Erythroblast (primary cell): ENCODE data around the gene SUMO4.

ENCODE experiments used
- DNase-seq, 2 experiments: peaks; one replicate each; lab custom pipeline; 2025; lab: John Stamatoyannopoulos, UW
- GATA1 ChIP-seq: IDR thresholded peaks from 2 replicates; pipeline ENCODE4 v1.6.1; 2011; ENCODE audit warnings: low read depth, mild to moderate bottlenecking, control low read depth, low read length, moderate library complexity
- POLR2A ChIP-seq: IDR thresholded peaks from 2 replicates; pipeline ENCODE4 v1.6.1; 2011; ENCODE audit warnings: mild to moderate bottlenecking, low read length

The SUMO4 gene

DNA sequence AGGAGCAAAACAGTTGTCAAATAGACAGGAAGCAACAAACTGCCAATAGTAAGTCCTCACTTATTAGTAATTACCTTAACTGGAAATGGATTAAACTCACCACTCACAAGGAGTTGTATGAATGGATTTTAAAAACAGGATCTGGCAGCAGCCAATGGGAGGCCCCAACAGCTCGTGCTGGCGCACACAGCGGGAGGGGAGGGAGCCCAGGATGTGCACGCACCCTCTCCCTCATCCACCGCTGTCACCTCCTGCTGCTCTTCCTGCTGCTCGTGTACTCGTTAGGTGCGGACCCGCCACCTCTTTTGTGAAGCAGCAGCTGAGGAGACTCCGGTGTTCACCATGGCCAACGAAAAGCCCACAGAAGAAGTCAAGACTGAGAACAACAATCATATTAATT, at the start of gene SUMO4:
Gene SUMO4, plus strand, starts transcription at position 213 of the 400 bp plus-strand sequence. Its CDS starts 130 bp downstream, at position 343.
- DNase-seq, result no peak
- no peak for TF ChIP-seq POLR2A
- TF ChIP-seq GATA1, result no peak

DNA sequence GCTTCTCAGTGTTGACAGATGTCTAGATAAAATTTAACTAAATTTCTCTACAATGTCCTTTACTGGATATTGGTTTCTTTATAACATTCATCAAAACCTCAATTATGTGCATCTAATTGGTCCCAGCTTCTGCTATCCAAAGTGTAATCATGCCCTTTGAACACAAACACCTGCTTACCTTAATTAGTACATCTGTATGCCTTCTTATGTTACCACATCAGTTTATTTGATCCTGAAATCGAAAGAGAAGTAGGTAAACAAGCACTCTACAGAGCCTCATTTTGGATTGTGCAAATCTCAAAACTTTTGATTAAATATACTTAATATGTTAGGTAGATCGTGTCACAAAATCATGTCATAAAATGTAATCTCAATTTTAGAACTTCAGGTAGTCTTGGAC, 46.1 kb upstream of the SUMO4 start:
- DNase-seq, result no peak
- TF ChIP-seq GATA1 (no peak), POLR2A (no peak)

DNA sequence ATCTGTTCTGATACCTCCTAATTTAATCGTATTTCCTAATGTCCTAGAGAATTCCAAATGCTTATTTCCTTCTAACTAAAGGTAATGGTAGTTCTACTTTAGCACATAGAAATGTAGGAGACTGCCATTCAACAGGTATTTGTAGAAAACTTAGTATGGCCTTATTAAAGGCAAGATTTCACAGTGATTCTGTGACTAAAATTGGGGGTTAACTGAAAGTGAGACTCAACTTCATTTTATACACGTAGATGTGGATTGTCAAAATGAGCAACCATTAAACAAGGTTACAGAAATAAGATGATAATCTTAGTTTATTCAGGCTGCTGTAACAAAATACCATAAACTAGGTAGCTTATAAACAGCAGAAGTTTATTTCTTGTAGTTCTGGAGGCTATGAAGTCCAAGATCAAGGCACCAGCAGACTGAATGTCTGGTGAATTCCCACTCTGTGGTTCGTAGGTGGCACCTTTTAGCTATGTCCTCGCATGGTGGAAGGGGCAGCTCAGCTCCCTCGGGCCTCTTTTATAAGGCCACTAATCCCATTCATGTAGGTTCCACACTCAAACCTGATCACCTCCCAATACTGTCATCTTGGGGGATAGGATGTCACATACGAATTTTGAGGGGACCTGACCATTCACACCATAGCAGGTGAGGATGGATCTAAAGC, 43.8 kb upstream of the SUMO4 start:
- DNase-seq, result no peak
- no peak for TF ChIP-seq GATA1
- no peak for TF ChIP-seq POLR2A

- TF ChIP-seq GATA1, result no peak
- TF ChIP-seq POLR2A, result no peak
- peak; percentile 52 for DNase-seq
These were observed 42.1 kb upstream of the SUMO4 start for GRCh38 chr6:149357726-149358538.

DNA sequence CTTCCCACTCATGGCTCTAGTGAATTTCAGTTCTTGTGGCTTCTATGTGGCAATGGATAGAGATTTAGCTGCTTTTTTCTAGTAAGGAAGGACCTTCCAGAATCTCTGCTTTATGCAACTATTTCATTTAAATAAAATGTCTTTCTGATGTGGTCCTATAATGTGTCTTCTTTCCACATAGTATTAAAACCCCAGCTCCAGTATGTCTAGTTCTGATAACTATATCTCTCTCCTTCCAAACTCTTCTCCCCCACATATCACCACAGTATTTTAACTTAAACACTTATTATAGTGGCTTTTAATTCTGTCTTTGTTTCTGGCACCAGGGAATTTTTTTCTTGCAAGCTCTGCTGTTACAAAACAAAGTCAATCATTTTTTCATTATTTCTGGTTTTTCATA, 40.6 kb upstream of the SUMO4 start:
- TF ChIP-seq GATA1 (no peak), POLR2A (no peak)

DNA sequence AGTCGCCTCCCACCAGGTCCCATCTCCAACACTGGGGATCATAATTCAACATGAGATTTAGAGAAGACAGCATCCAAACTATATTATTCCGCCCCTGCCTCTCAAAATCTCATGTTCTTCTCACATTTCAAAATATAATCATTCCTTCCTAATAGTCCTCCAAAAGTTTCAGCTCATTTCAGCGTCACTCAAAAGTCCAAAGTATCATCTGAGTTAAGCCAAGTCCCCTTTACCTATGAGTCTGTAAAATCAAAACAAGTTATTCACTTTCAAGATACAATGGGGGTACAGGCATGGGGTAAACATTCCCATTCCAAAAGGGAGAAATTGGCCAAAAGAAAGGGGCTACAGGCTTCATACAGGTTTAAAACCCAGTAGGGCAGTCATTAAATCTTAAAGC, 39.5 kb upstream of the SUMO4 start:
- DNase-seq, result no peak
- no peak for TF ChIP-seq GATA1
- no peak for TF ChIP-seq POLR2A

More for the DNA sequence above, 40.6 kb upstream of the SUMO4 start:
- peak; percentile 13 to 20 for DNase-seq

- TF ChIP-seq GATA1 (no peak), POLR2A (no peak)
- no peak for DNase-seq
These were observed 37.8 kb upstream of the SUMO4 start for GRCh38 chr6:149362289-149362688.

DNA sequence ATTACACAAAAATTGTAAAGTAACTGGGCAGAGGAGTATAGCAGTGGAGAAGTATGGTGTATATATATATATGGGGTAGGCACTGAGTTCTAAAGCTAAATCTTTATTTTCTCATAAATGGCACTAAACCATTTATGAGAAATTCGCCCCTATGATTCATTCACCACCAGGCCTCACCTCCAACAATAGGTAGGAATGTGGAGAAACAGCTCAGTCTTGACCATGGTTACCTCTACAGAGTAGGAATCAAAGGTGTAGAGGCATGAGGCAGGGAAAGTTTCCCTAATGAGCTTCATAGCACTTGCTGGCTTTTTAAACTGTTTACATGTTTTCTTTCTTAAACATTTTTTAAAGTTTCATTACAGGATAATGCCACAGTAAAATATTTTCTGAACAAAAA, 36.9 kb upstream of the SUMO4 start:
- DNase-seq, result no peak
- TF ChIP-seq GATA1 (no peak), POLR2A (no peak)

- TF ChIP-seq POLR2A (no peak), GATA1 (peak; percentile 25)
These were observed 35.5 kb upstream of the SUMO4 start for GRCh38 chr6:149364557-149364956.

DNA sequence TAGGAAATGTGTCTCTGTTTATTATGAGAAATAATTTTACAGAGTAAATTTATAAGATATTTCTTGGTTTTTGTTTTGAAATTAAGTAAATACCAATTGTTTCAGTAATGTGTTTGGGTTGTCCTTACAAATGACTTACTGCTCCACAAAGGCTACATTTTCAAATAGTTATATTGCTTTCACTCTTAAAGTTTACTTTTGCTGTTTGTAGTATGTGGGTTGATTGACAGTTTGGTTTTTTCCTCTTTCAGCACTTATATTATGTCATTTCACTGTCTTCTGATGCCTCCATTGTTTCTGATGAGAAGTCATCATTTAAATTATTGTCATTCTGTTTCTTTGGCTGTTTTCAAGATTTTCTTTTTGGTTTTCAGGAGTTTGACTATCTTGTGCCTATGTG, 34.9 kb upstream of the SUMO4 start:
- DNase-seq, result no peak
- TF ChIP-seq POLR2A (no peak), GATA1 (no peak)

More at GRCh38 chr6:149364557-149364956, 35.5 kb upstream of the SUMO4 start:
- DNase-seq, result peak; percentile 71 to 92

DNA sequence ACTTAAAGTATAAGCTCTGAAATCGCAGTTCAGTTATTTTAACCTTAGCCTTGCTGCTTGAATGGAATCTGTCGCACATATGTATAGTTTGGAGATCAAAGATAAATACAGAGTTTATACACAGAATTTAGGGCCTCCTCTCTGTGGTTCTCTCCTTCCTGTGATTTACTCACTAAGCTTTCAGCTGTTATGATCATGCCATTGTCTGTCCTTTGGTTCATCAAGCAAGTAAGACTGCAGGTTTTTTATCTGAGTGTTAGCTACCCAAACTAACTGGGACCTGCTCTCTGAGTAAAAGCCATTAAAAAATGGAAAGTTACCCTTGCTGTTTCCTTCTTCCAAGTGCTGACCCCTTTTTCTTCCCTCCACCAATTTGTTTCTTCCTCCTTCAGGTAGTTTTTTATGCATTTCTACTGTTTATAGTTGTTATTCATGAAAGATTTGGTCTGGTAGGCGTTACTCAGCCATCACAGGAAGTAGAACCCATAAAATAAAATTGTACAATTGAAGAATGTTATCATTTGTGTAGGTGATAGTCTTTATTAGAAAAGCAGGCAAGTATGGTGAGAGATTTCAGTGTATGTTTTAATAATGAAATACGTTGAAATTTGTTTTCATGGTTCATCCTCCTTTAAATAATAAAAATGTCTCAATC, 33.7 kb upstream of the SUMO4 start:
- TF ChIP-seq GATA1 (no peak), POLR2A (no peak)
- no peak for DNase-seq

DNA sequence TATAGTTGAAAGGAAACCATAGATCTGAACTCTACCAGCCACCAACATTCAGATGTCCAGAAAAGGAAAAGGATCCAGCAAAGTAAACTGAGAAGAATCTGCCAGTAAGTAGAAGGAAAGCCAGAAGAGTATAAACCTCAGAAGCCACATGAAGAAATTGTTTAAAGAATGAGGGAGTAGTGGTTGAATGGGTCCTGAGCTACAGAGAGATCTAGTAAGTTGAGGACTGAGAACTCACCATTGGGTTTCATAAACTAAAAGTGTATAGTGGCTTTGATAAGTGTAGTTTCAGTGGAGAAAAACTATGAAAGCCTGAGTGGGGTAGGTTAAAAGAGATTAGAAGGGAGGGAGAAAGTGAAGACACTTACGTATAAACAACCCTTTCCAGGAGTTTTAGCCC, 32.0 kb upstream of the SUMO4 start:
- no peak for DNase-seq
- TF ChIP-seq GATA1, result no peak
- no peak for TF ChIP-seq POLR2A

DNA sequence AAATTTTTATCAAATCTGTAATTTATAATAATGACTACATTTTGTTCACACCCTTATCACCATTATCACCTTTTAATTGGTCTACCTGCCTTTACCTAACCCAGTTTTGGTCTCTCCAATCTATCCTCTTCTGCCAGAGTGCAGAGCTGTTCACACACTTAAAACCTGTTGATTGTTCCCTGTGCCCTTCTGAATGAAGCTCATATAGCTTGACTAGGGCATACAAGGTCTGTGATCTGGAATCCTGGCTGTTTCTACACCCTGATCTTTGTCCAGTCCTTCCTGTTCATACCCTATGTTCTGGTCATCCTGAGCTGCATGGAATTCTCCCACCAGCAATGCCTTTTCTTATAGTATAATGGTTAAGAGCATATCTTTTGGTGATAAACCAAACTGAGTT, 28.9 kb upstream of the SUMO4 start:
- no peak for TF ChIP-seq GATA1
- TF ChIP-seq POLR2A, result no peak
- DNase-seq, result no peak

DNA sequence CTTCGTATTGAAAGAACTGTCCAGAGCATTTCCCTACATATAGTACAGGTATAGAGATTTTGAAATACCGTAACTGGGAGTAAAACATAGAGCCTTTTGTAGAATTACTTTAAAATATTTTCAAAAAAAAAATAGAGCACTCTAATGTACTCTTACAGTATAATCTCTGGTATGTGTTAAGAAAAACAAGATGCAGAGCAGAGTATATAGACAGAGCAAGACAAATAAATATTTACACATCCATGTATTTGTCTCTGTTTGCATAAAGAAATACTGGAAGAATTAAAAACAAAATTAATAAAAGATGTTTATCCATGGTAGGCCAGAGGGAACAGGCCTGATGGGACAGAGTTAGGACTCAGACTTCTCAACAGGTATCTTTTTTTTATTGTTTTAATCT, 28.0 kb upstream of the SUMO4 start:
- TF ChIP-seq POLR2A (no peak), GATA1 (no peak)
- no peak for DNase-seq

GRCh38 chr6:149373511-149373910, 26.6 kb upstream of the SUMO4 start:
- no peak for DNase-seq
- no peak for TF ChIP-seq GATA1
- no peak for TF ChIP-seq POLR2A
